GM23338 (cell line): ENCODE data around the gene RC3H2. TPM values are rescaled to one million over a fixed set of nuclear protein-coding genes. Genes with fewer than 3 reads are reported as not detected.
A peak's percentile ranks its signal among the peaks of the same experiment; 100 is the strongest.

Source experiments
- ATAC-seq: fragments of 200-7000 bp; cut with Tn5 transposase; 3 replicates; pipeline ENCODE4 v1.9.1; 2020
- DNase-seq: peaks from one replicate; pipeline ENCODE4 v3.0.0-alpha.2; 2015; ENCODE audit warnings: low spot score
- H2AFZ ChIP-seq: fragments of 200-600 bp; sonication (generic); 2 replicates; pipeline ENCODE4 v1.8.0; 2016; ENCODE audit warnings: antibody characterized with exemption, mild to moderate bottlenecking, moderate library complexity
- H3F3A ChIP-seq: fragments of 200-600 bp; sonication (generic); replicated peaks from 2 replicates; pipeline ENCODE4 v1.8.0; 2017; ENCODE audit warnings: antibody characterized with exemption, mixed run types, low read depth
- H3K27ac ChIP-seq: fragments of 200-600 bp; sonication (generic); 2 replicates; pipeline ENCODE4 v1.6.1; 2016; ENCODE audit warnings: low read depth
- H3K27me3 ChIP-seq: fragments of 200-600 bp; sonication (generic); 2 replicates; pipeline ENCODE4 v1.8.0; 2016; ENCODE audit warnings: mild to moderate bottlenecking, mixed run types, moderate library complexity; ENCODE audit not compliant: insufficient read depth
- H3K36me3 ChIP-seq: fragments of 200-600 bp; sonication (generic); 2 replicates; pipeline ENCODE4 v1.8.0; 2016; ENCODE audit warnings: mild to moderate bottlenecking; ENCODE audit not compliant: insufficient read depth
- H3K4me1 ChIP-seq: fragments of 200-600 bp; sonication (generic); 2 replicates; pipeline ENCODE4 v1.8.0; 2016; ENCODE audit warnings: mild to moderate bottlenecking, moderate library complexity; ENCODE audit not compliant: insufficient read depth
- H3K4me2 ChIP-seq: fragments of 200-600 bp; sonication (generic); 2 replicates; pipeline ENCODE4 v1.7.1; 2017; ENCODE audit warnings: mixed run types
- H3K4me3 ChIP-seq: fragments of 200-600 bp; sonication (generic); 2 replicates; pipeline ENCODE4 v1.6.1; 2016; ENCODE audit warnings: mixed run types
- H3K79me2 ChIP-seq: fragments of 200-600 bp; sonication (generic); replicated peaks from 2 replicates; pipeline ENCODE4 v1.8.0; 2017; ENCODE audit warnings: mild to moderate bottlenecking; ENCODE audit not compliant: insufficient read depth
- H3K9me2 ChIP-seq: fragments of 200-600 bp; sonication (generic); 2 replicates; pipeline ENCODE4 v1.8.0; 2017; ENCODE audit not compliant: insufficient read depth
- H4K20me1 ChIP-seq: fragments of 200-600 bp; sonication (generic); replicated peaks from 2 replicates; pipeline ENCODE4 v1.8.0; 2017; ENCODE audit warnings: mild to moderate bottlenecking; ENCODE audit not compliant: insufficient read depth
- H3K27ac Mint-ChIP-seq: 2 replicates; pipeline ENCODE4 v1.8.0; 2020; ENCODE audit warnings: inconsistent platforms, mild to moderate bottlenecking, moderate library complexity, mixed read lengths
- H3K27me3 Mint-ChIP-seq: 3 replicates; pipeline ENCODE4 v1.8.0; 2022; ENCODE audit warnings: low read depth, mild to moderate bottlenecking, moderate library complexity, mixed read lengths, inconsistent platforms; ENCODE audit not compliant: insufficient read depth, poor library complexity
- H3K36me3 Mint-ChIP-seq: 3 replicates; pipeline ENCODE4 v1.8.0; 2021; ENCODE audit warnings: low read depth, mild to moderate bottlenecking, inconsistent platforms, moderate library complexity, mixed read lengths
- H3K4me1 Mint-ChIP-seq: 3 replicates; pipeline ENCODE4 v1.8.0; 2020; ENCODE audit warnings: mild to moderate bottlenecking, inconsistent platforms, mixed read lengths
- H3K4me3 Mint-ChIP-seq: 3 replicates; pipeline ENCODE4 v1.8.0; 2021; ENCODE audit warnings: moderate library complexity, mild to moderate bottlenecking, inconsistent platforms, mixed read lengths
- H3K9me3 Mint-ChIP-seq: 3 replicates; pipeline ENCODE4 v1.8.0; 2020; ENCODE audit warnings: moderate library complexity, mild to moderate bottlenecking, inconsistent platforms, mixed read lengths
- CREB1 ChIP-seq: fragments of 250-450 bp; sonication (Bioruptor Pico); IDR thresholded peaks from 2 replicates; pipeline ENCODE4 v1.5.0; 2020; ENCODE audit warnings: low read depth, mild to moderate bottlenecking, moderate library complexity
- CTCF ChIP-seq, 2 experiments: fragments of 200-600 bp in 1 of 2; sonication (generic) in 1 of 2; conservative IDR thresholded peaks; 2 replicates each; pipeline versions ENCODE4 v1.5.1 to v1.6.1; 2016 to 2017; ENCODE audit warnings: antibody characterized with exemption in 2 of 2, low read depth in 2 of 2, mild to moderate bottlenecking in 2 of 2, moderate library complexity in 1 of 2
- ETS1 ChIP-seq: IDR thresholded peaks from 2 replicates; pipeline ENCODE4 v1.6.1; 2016; ENCODE audit warnings: antibody characterized with exemption
- EZH2 ChIP-seq: fragments of 200-600 bp; sonication (generic); IDR thresholded peaks from one replicate; pipeline ENCODE4 v1.8.0; 2017; ENCODE audit warnings: antibody characterized with exemption, mild to moderate bottlenecking, low read depth; ENCODE audit not compliant: unreplicated experiment
- NANOG ChIP-seq: IDR thresholded peaks from 2 replicates; pipeline ENCODE4 v1.6.1; 2016; ENCODE audit warnings: antibody characterized with exemption, borderline replicate concordance
- POLR2AphosphoS5 ChIP-seq: IDR thresholded peaks from 2 replicates; pipeline ENCODE4 v1.6.1; 2016; ENCODE audit warnings: antibody characterized with exemption, low read depth
- REST ChIP-seq: IDR thresholded peaks from one replicate; pipeline ENCODE4 v1.6.1; 2018; ENCODE audit warnings: antibody characterized with exemption; ENCODE audit not compliant: unreplicated experiment
- ZNF331 ChIP-seq: fragments of 250-450 bp; sonication (Bioruptor Pico); IDR thresholded peaks from 2 replicates; pipeline ENCODE4 v1.5.0; 2020; ENCODE audit warnings: low read depth, mild to moderate bottlenecking, moderate library complexity
- polyA plus RNA-seq: library from polyadenylated mRNA; unstranded; fragments of >200 nt; fragmentation: Nextera tagmentation; extraction: Ambion mirVana; gene quantifications from 2 replicates; pipeline ENCODE4 v1.2.1, GENCODE V29; 2016
- total RNA-seq: library from RNA; depleted of rRNA; stranded (reverse); fragments of >200 nt; shearing (Covaris generic); gene quantifications from 2 replicates; pipeline ENCODE4 v1.2.3, GENCODE V29; 2014

Gene RC3H2
- total and polyA plus RNA-seq, 2 experiments from 2014 or later = 24.9 to 37.5 TPM

- TF ChIP-seq REST = no peak
- no peak for TF ChIP-seq POLR2AphosphoS5
- TF ChIP-seq EZH2 = no peak
- no peak for TF ChIP-seq ETS1
- no peak for TF ChIP-seq NANOG
- TF ChIP-seq ZNF331 (CRISPR knock-in tag) = no peak
- TF ChIP-seq CTCF (conservative IDR thresholded peaks at IDR 0.05; ENCODE audit: low read depth in 2 of 2) = no peak
These were observed 31.3 kb upstream of the RC3H2 start (continued) for GRCh38 chr9:122936464-122936863.

GRCh38 chr9:122931226-122932121, 26.3 kb upstream of the RC3H2 start, which contains the start of gene ZBTB26:
ZBTB26 (minus strand) TSS chr9:122931512; CDS start chr9:122919934, 11,578 bp downstream.
- H3K36me3 ChIP-seq = peaks cover 4% of the 10 kb centered on the region; the same call in 1 of the 2 replicates
- H3K27ac ChIP-seq = peak within 1 kb of the TSS; percentile 84; the same call in 1 of the 2 replicates
- TF ChIP-seq POLR2AphosphoS5 (peak; percentile 89), REST (no peak), CREB1 (CRISPR knock-in tag) (peak; percentile 47; the same call in 1 of the 2 replicates), ETS1 (peak; percentile 71)
- peak within 1 kb of the TSS; percentile 86 for H3K4me3 ChIP-seq
- no peaks in the 10 kb centered on the region for H3K27me3 ChIP-seq
- H3K36me3 Mint-ChIP-seq = peaks cover 6% of the 10 kb centered on the region
- peaks cover 5% of the 10 kb centered on the region; the same call in 2 of the 3 replicates for H3K4me1 Mint-ChIP-seq
- no peaks in the 10 kb centered on the region for H3K9me3 Mint-ChIP-seq
- H4K20me1 ChIP-seq = peaks cover 16% of the 10 kb centered on the region
- ATAC-seq = peak; percentile 96
- H3K79me2 ChIP-seq = peaks cover 92% of the 10 kb centered on the region
- H3K27me3 Mint-ChIP-seq = peaks cover 2% of the 10 kb centered on the region
- no peaks in the 10 kb centered on the region; the same call in 1 of the 2 replicates for H3F3A ChIP-seq
- peaks cover 19% of the 10 kb centered on the region for H3K4me1 ChIP-seq
- peak within 1 kb of the TSS; percentile 89 for H3K4me2 ChIP-seq
- H3K4me3 Mint-ChIP-seq = no peak within 1 kb of the TSS; the same call in 2 of the 3 replicates
- no peaks in the 10 kb centered on the region for H3K9me2 ChIP-seq
- peak; percentile 99 for DNase-seq
- H3K27ac Mint-ChIP-seq = peak within 1 kb of the TSS; percentile 97
- H2AFZ ChIP-seq = peak within 1 kb of the TSS; percentile 15; the same call in 1 of the 2 replicates
